NCI-H1092 (cell line): ENCODE data around the gene MCAT.

Source experiments
- DNase-seq: peaks from one replicate; lab custom pipeline; 2025; lab: John Stamatoyannopoulos, UW

The MCAT gene, protein sequence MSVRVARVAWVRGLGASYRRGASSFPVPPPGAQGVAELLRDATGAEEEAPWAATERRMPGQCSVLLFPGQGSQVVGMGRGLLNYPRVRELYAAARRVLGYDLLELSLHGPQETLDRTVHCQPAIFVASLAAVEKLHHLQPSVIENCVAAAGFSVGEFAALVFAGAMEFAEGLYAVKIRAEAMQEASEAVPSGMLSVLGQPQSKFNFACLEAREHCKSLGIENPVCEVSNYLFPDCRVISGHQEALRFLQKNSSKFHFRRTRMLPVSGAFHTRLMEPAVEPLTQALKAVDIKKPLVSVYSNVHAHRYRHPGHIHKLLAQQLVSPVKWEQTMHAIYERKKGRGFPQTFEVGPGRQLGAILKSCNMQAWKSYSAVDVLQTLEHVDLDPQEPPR

DNA sequence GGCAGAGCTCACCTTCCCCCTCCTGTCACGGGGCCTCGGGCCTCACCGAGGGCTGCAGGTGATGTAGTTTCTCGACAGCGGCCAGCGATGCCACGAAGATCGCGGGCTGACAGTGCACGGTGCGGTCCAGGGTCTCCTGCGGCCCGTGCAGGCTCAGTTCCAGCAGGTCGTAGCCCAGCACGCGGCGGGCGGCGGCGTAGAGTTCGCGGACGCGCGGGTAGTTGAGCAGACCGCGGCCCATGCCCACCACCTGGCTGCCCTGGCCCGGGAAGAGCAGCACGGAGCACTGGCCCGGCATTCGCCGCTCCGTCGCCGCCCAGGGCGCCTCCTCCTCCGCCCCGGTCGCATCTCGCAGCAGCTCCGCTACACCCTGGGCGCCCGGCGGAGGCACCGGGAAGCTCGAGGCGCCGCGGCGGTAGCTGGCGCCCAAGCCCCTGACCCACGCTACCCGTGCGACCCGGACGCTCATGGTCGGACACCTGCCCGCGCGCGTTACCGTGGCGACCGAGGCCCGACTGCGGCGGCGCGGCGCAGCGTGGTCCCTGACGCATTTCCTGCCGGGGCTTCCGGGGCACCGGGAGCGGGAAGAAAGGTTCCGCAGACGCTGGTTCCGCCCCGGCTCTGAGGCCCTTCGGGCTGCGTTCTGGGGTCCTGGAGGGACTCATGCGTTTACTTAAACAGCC, at the start of gene MCAT:
MCAT (minus strand) TSS at position 519 of the 683 bp plus-strand sequence; CDS start at position 469, 50 bp downstream.
- DNase-seq: peak; percentile 25

DNA sequence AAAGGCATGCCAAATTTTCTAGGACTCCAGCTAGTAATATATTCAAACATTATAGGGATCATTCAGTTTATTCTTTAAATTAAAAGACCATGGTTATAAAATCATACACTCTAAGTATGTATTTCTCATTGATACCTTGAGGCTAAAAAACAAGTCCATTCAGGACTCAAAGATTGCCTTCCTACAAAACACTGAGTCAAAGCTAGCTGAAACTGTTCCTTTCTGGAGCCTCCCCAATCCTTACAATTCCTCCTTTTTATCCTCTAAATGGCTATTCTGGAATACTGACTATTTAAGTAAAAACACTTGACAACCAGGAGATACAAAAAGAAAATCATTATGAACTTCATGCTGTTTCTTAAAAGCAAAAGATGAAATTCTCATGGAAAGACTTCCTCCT, 48.6 kb upstream of the MCAT start:
- DNase-seq: no peak

DNA sequence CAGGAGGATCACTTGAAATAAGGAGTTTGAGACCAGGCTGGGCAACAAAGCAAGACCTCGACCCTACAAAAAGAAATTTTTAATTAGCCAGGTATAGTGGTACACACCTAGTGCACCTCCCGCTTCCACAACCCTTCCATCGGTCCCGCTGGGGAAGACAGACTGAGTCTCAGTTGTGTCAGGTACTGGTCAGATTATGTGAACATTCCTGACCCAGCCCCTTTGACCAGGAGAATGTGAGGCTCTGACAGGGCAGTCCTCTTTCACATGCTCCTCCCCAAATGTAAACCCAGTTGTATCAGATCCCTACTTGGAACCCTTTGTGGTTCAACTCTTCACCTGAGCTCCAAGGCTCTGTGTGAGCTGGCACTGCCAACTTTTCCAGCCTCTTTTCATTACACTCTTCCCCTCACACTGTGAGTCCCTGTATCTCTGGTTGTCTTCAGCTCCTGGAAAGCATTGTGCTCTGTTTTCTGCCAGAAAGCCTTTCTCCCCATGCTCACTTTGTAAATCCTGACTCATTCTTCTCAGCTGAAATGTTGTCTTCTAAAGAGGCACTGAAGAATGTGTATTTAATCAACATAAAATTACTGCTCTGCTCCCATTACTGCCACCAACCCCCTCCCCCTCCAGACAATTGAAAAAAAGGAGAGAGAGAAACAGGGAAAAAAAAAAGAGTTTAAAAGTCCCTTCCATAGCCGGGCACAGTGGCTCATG, 45.8 kb upstream of the MCAT start:
- no peak for DNase-seq

DNA sequence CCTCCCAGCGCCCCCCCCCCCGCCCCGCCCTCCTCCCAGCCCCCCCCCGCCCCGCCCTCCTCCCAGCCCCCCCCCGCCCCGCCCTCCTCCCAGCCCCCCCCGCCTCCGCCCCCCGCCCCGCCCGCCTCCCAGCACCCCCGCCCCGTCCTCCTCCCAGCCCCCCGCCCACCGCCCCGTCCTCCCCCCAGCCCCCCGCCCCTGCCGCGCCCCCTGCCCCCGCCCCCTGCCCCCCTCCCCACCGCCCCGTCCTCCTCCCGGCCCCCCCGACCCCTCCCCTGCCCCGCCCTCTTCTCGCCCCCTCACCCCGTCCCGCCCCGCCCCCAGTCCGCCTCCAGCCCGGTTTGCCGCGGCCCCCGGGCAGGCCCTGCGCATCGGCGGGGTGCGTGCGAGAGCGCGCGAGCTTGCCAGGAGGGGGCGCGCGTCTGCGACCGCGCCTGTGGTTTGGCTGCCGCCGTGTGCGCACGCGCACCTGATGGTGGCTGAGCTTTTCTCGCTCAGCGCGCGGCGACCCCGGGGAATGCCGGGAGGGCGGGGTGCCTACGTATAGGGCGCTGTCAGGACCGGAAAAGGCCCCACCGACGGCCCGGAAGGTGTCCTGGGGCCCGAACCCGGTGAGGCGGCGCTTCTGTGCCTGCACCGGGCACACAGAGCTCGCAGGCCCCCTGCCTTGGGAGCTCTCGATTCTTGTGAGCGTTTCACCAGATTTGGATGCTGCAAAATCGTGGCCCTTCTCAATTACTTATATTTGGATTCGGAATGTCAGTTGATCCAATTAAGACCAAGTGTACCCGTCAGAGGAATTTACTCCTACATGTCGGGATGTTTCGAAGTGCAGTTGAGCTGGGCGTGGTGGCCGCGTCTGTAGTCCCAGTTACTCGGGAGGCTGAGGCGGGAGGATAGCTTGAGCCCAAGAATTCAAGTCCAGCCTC, 44.2 kb upstream of the MCAT start:
- DNase-seq: peak; percentile 52

DNA sequence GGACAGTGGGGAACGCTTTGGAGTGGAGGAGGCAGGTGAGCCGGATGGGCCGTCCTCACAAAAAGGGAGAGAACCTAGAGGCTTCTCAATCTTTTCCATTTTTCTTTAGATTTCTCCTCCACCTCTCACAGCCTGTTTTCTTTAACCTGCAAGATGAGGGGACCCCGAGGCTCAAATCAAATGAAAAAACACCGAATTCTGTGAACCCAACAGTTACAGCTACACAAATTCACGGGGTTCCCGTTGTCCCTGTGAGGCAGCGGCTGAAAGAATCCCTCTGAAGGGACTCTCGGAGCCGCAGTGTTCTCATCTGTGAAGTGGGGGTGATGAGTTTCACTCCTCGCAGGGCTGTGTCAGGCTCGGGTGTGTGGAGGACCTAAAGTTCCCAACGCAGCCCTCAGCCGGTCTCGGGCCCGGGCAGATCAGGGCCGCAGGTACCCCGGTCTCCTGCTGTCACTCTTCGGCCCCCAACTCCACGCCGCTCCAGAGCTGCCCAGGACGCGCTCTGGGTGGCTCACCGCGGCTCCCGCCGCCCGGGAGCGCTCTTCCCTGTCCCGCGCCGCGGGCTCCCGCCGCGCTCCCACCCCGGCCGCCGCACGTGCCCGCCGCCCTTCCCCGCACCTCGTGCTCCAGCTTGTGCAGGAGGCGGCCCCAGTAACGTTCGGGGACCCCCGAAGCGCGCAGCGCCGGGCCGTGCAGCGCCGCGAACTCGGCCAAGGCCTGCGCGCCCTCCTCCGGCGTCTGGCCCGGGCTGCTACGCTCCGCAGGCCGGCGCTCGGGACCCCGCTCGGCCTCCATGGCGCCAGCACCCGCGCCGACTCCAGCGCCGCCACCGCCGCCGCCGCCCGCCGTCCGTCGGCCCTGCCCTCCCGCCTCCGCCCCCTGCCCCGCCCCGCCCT, 43.3 kb upstream of the MCAT start, which contains the start of gene TTLL12:
TTLL12 (minus strand) TSS at position 863 of the 899 bp plus-strand sequence; CDS start at position 798, 65 bp downstream.
- no peak for DNase-seq

DNA sequence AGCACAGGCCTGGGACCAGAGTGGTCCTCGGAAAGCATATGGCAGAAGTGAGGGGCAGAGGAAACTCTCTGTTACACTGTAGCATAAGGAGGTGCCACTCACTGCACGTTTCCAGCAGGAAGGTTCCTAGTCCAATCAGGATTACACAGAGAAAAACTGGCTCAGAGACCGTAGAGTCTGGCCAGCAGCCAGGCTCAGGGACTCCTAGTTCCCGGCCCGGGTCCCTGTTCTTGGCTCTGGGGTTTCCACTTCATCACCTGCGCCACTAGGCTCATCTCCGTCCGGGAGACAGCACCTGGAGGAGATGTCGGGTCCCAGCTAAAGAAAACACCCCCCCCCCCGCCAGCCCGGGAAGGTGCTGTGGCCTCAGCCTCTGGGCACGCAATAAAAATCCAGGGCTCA, 42.7 kb upstream of the MCAT start:
- peak; percentile 5 for DNase-seq

DNA sequence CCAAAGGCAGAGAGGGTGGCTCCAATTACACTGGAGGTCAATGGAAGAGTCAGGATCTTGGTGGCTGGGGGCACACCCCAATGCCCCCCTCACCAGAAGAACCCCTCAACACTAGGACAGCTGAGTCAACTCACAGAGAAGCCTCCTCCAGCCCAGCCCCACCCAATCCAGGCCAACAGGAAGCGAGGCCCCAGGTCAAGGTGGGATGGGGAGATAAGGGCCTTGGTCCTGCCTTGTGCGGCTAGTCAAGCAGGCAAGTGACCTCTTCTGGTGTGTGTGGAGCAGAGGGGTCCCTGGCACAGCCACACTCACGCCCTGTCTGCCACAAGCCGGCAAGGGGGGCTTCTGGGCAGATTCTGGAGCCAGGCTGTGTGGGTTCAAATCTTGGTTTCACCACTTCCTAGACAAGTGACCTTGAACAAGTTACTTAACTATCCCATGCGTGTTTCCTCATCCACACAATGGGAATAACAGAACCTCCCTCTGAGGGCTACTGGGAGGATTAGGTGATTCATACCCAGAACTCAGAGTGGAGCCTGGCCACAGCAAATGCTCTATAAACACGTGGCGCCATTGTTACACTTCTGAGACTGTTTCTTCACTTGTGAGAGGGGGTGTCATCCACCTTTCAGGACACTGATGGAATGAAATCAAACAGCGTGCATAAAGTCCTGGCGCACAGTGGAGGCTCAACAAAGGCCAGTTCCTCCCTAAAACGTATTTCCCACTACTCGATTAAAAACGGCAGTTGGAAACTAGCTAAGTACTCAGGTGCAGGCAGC, 40.5 kb upstream of the MCAT start:
- no peak for DNase-seq

DNA sequence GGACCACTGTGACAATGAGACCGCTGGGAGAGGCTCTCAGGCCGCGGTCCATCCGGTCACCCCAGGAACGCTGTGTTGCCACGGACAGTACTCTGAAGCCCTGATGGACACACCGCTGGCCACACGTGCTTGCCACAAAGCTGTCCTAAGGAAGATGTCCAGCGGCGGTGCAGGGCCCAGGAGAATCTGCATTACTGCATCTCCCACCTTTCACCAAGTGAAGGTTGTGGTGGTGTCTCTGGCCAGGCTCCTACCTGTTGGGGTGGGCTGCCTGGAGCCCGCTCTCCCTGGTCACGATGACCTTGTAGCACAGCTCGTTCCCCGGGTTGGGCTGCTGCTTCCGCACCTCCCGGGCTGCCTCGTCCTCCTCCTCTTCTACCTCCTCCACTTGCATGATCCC, 39.5 kb upstream of the MCAT start:
- no peak for DNase-seq

DNA sequence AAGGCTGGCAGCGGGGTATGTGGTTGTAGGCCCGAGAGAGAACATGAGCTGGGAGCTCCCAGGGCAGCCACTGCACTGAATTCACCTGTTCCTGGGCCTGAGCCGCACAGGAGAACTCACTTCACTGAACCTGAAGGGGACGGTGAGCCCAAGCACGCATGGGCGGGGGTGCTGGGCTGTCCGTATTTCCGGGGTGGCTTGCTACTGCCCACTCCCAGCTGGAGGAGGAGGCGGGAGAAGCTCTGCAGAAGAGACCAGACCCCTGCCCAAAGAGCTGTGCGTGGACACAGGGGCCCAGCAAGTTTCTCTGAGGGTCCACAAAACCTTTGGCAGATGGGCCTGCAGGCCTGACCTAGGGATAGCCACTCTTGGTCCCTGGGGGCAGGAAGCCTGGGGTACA, 38.9 kb upstream of the MCAT start:
- no peak for DNase-seq

DNA sequence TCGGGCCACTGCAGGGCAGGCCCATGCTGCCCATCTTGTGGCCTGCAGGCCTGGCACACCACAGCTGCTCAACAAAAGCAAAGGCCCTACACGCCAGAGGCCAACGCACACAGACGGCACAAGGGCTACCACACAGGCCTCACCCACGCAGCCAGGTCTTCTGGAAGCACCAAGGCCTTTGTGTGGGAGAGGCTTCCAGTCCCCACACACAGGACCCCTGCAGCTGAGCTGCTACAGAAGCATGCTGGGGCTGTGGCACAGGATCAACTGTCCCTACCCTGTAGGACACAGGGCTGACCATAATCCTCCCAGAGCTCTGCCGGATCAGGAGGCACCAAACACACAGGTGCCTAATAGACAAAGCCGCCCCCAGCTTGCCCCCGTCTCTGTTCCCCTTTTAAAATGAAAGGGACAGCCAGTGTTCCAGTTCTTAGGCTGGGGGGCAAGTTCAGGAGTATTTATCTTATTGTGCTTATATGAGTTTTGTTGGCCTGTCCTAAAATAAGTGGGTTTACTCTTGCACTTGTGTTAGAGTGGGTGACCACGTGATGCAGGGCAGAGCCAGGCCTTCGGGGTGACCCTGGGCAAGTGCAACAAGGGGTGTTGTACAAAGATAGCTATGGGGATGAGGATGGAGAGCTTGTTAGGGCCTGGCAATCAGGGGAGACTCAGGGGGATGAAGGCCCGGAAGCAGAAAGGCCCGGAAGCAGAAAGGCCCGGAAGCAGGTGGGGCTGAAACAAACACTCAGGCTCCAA, 38.3 kb upstream of the MCAT start:
- no peak for DNase-seq

DNA sequence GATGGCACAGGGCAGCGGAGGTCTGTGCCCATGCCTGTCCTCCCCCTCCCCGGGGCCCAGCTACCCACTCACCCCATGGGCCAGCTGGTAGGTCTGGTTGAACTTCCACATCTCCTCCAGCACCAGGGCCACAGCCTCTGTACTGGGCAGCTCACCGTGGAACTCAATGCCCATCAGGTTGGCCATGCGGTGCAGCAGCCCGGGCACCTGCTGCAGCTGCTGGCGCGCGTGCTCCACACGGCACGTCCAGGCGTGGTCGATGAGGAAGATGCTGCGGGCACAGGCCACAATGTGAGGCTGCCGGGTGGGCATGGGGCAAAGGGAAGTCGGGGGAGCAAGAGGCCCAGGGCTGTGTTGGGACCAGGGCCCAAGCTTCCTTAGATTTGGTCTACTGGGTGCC, 37.5 kb upstream of the MCAT start:
- no peak for DNase-seq

DNA sequence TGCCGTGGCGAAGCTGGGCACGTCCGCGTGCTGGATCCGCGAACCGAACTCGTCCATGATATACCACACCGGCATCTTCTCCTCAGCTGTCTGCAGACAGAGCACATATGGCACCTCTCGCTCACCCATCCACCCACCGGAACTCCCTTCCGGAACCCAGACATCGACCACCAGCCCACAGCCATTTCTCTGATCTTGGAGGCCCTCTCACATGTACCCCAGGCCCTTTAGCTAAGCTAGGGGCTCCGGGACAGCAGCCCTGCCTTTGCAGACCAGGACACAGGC, 36.7 kb upstream of the MCAT start:
- no peak for DNase-seq

DNA sequence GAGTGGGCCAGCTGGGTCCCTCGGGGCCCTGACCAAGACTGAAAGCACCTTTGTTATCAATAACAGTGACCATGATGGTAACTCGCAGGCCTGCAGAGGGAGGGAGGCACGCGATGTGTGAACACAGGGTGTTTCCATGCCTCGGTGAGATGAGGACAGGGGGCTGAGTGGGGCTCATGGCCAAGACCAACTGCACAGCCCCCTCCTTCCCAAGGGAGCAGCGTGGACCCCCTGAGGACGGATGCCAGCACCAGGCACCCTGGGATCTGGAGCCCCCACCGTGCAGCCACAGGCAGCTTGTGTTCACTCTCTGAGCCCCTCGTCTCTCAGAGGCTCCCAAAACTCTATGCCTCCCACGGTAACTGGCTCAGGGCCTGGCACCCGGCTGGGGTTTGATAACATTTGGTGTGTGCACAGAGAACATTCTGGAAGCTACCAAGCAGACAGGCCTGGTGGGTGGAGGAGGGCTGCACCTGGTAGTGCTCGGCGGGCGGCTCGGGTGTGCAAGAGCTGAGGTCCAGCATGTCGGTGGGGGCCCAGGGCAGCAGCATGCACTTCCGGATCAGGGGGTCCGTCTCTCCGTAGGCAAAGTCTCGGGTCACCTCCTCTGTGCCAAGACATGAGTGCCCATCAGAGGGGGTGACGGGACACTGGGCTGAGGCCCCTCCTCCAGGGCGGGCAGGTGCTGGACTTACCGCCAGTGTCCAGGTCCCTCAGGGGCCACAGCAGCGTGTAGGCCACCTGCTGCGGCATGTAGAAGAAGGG, 36.1 kb upstream of the MCAT start:
- DNase-seq: no peak

DNA sequence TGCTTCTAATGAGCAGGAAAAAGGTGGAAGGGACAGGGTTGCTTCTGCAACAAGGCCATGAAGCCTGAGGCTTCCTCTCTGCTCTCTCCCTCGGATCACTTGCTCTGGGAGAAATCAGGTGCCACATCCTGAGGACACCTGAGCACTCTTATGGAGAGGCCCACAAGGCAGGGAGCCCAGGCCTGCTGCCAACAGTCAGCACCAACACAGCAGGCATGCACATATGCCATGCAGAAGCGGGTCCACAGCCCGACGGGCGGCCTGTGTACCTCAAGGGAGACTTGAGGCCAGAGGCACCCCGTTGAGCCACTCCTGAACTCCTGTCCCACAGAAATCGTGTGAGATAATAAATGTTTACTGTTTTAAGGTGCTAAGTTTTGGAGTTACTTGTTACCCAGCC, 34.3 kb upstream of the MCAT start:
- no peak for DNase-seq

DNA sequence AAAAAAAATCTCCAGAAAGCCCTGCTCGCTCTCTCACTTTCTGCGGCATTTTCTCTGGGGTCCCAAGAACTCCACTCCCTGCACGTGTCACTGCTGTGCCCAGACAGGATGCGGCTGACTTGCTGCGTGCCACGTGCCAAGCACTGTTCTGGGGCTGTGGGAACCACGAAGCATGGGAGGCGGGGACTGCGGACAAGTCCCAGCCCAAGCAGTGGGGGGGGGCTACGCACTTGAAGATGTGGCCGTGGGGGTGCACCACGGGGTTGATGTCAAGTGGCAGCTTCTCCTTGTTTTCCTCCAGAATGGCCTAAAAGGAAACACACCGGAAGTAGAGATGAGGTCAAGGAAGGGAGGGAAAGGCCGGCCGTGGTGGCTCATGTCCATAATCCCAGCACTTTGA, 32.9 kb upstream of the MCAT start:
- no peak for DNase-seq

DNA sequence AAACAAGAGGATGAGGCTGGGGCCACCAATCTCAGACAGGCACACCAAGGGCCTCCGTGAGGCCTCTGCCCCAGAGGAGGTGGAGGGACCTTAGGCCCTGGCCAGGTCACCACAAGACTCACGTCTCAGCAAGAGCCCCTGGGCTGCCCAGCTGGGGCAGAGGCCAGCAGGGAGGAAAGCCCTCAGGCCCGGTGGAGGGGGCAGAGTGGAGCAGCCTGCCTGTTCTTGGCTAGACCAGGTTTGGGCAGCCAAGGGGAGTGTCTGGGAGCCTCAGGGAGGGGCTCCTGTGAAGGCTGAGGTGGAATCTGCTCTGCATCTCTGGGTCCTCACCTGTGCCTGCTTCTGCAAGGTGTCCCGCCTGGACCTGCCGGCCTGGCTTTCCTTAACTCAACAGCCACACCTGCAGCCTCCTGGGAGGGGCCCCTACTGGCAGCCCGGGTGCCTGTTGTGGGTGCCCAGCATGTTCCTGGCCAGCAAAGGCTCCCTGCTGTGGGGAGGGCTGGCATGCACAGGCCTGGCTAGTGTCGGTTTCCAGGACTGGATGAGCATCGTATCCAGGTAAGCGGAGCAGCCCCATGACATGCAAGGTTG, 31.8 kb upstream of the MCAT start:
- DNase-seq: no peak

DNA sequence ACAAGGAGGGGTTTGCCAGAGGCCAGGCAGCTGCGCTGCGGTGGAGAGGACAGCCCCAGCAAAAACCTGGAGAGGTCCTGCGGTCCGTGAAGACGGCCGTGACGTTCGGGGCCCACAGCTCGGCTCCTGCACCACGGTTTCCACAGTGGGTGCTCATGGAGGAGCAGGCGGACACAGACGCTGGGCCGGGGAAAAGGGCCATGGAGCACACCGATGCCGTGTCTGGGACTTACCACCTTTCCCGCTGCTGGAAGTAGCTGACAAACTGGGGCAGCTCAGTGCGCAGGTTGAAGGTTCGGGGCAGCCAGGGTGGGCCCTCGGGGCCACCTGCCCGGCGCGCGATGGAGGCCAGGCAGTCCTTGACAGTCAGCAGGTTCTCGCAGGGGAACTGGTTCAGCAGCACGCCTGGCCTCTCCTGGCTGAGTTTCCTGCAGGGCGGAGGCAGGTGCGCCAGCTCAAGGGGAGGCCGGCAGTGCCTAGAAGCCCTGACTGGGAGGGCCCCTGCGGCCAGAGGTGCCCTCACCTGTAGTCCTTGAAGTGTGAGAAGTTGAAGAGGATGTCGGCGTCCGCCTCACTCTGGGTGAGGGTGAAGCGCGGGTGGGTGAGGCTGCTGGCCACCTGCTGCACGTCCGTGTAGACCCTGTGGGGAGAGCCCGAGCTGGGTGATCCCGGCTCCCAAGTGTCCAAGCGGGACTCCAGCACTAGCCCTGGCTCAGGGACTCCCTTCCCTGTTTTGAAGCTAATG, 30.9 kb upstream of the MCAT start:
- no peak for DNase-seq
